ENCODE data around the gene SIAE.

SIAE gene

GRCh38 chr11:124667601-124668000 is 5.9 kb downstream of the SIAE start:
- DNase-seq (ENCODE audit: low read depth in 2 of 2), result no peak

GRCh38 chr11:124663861-124664260 is 9.7 kb downstream of the SIAE start:
- DNase-seq (ENCODE audit: low read depth in 2 of 2), result no peak

GRCh38 chr11:124662106-124662505 is 11.4 kb downstream of the SIAE start:
- DNase-seq (ENCODE audit: low read depth in 2 of 2), result no peak

- no peak for DNase-seq (ENCODE audit: low read depth in 2 of 2)
Observed at GRCh38 chr11:124661553-124661952, 12.0 kb downstream of the SIAE start.

- DNase-seq (ENCODE audit: low read depth in 2 of 2), result no peak
Observed at GRCh38 chr11:124658986-124659385, 14.6 kb downstream of the SIAE start.

GRCh38 chr11:124658501-124658900 is 15.0 kb downstream of the SIAE start:
- DNase-seq (ENCODE audit: low read depth in 2 of 2), result no peak

GRCh38 chr11:124657904-124658303 is 15.6 kb downstream of the SIAE start:
- peak in 1 of 2 experiments; percentile 17 for DNase-seq (ENCODE audit: low read depth in 2 of 2)

- no peak for DNase-seq (ENCODE audit: low read depth in 2 of 2)
Observed at GRCh38 chr11:124656774-124657630, 16.5 kb downstream of the SIAE start.

- DNase-seq (ENCODE audit: low read depth in 2 of 2), result no peak
Observed at GRCh38 chr11:124648610-124649009, 24.9 kb downstream of the SIAE start.

- no peak for DNase-seq (ENCODE audit: low read depth in 2 of 2)
Observed at GRCh38 chr11:124646148-124646547, 27.4 kb downstream of the SIAE start.

- peak; percentile 47 to 53 for DNase-seq (ENCODE audit: low read depth in 2 of 2)
Observed at GRCh38 chr11:124644426-124645280, 28.9 kb downstream of the SIAE start.

GRCh38 chr11:124643605-124644425 is 29.7 kb downstream of the SIAE start:
- peak; percentile 52 to 57 for DNase-seq (ENCODE audit: low read depth in 2 of 2)

- no peak for DNase-seq (ENCODE audit: low read depth in 2 of 2)
Observed at GRCh38 chr11:124643042-124643604, 30.4 kb downstream of the SIAE start.

GRCh38 chr11:124642628-124643027 is 30.9 kb downstream of the SIAE start:
- DNase-seq (ENCODE audit: low read depth in 2 of 2), result no peak

- no peak for DNase-seq (ENCODE audit: low read depth in 2 of 2)
Observed at GRCh38 chr11:124640666-124641065, 32.9 kb downstream of the SIAE start.

GRCh38 chr11:124639186-124639585 is 34.4 kb downstream of the SIAE start:
- no peak for DNase-seq (ENCODE audit: low read depth in 2 of 2)

- no peak for DNase-seq (ENCODE audit: low read depth in 2 of 2)
Observed at GRCh38 chr11:124638500-124638899, 35.0 kb downstream of the SIAE start.

GRCh38 chr11:124635932-124636331 is 37.6 kb downstream of the SIAE start:
- no peak for DNase-seq (ENCODE audit: low read depth in 2 of 2)

GRCh38 chr11:124633355-124633754 is 40.2 kb downstream of the SIAE start:
- no peak for DNase-seq (ENCODE audit: low read depth in 2 of 2)

GRCh38 chr11:124629961-124630360 is 43.6 kb downstream of the SIAE start:
- DNase-seq (ENCODE audit: low read depth in 2 of 2), result no peak

- DNase-seq (ENCODE audit: low read depth in 2 of 2), result no peak
Observed at GRCh38 chr11:124627546-124627945, 46.0 kb downstream of the SIAE start.
